ENCODE measurements around the gene APOL3. TPM values are rescaled to one million over a fixed set of nuclear protein-coding genes. Genes with fewer than 3 reads are reported as not detected.

The APOL3 gene
- total RNA-seq, 5 donors from 2014 or later (not counting 1 experiment from before 2014, with no cell fraction given) = 152 to 191 (median 167) TPM

- Mint-ChIP-seq H3K36me3 (no peaks in the 10 kb centered on the region), H3K4me1 (no peaks in the 10 kb centered on the region), H3K27me3 (no peaks in the 10 kb centered on the region), H3K9me3 (no peaks in the 10 kb centered on the region), H3K4me3 (no peak overlapping the region), H3K27ac (no peak overlapping the region)
- ChIA-PET CTCF (no interaction called here), POLR2A (no interaction called here)
- ATAC-seq (replicated peaks in 1 of 4) = no peak
- H3K4me1 ChIP-seq (ENCODE audit: control insufficient read depth in 1 of 2, extremely low read depth in 1 of 2, insufficient read depth in 2 of 2, low read length in 2 of 2) = no peaks in the 10 kb centered on the region
- H3K4me3 ChIP-seq (ENCODE audit: control insufficient read depth in 1 of 2, extremely low read depth in 1 of 2, low read length in 1 of 2) = no peak overlapping the region
- H3K9me3 ChIP-seq = no peaks in the 10 kb centered on the region
- H3K27me3 ChIP-seq (replicated peaks in 1 of 2; ENCODE audit: control insufficient read depth in 2 of 2, extremely low read depth in 1 of 2, insufficient read depth in 2 of 2, low read length in 1 of 2) = no peaks in the 10 kb centered on the region
- 91% methylated on average over 7 of the region's 9 CpGs for WGBS (ENCODE audit: insufficient coverage)
- no peak for DNase-seq
- no peak overlapping the region for H3K27ac ChIP-seq (ENCODE audit: low read length)
- no peaks in the 10 kb centered on the region for H3K36me3 ChIP-seq (ENCODE audit: control insufficient read depth in 2 of 2, extremely low read depth in 1 of 2, insufficient read depth in 1 of 2, low read length in 1 of 2)
Measured at GRCh38 chr22:36117053-36117554, 43.5 kb downstream of the APOL3 start.

GRCh38 chr22:36116127-36116526 is 44.4 kb downstream of the APOL3 start:
- DNase-seq = no peak
- CTCF ChIA-PET = no interaction called here

GRCh38 chr22:36113121-36113520 is 47.4 kb downstream of the APOL3 start:
- H3K9me3 Mint-ChIP-seq = no peaks in the 10 kb centered on the region
- H3K36me3 Mint-ChIP-seq = no peaks in the 10 kb centered on the region
- no CpG with 5 or more reads among the region's 1 CpG for WGBS (ENCODE audit: insufficient coverage)
- Histone ChIP-seq H3K27me3 (replicated peaks in 1 of 2; ENCODE audit: control insufficient read depth in 2 of 2, extremely low read depth in 1 of 2, insufficient read depth in 2 of 2, low read length in 1 of 2) (peaks cover 0 to 15% of the 10 kb centered on the region in 2 experiments), H3K27ac (ENCODE audit: low read length) (no peak overlapping the region), H3K4me3 (ENCODE audit: control insufficient read depth in 1 of 2, extremely low read depth in 1 of 2, low read length in 1 of 2) (no peak overlapping the region), H3K36me3 (ENCODE audit: control insufficient read depth in 2 of 2, extremely low read depth in 1 of 2, insufficient read depth in 1 of 2, low read length in 1 of 2) (no peaks in the 10 kb centered on the region), H3K4me1 (ENCODE audit: control insufficient read depth in 1 of 2, extremely low read depth in 1 of 2, insufficient read depth in 2 of 2, low read length in 2 of 2) (no peaks in the 10 kb centered on the region), H3K9me3 (no peaks in the 10 kb centered on the region)
- POLR2A ChIA-PET = no interaction called here
- DNase-seq = no peak
- CTCF ChIA-PET = no interaction called here
- H3K27ac Mint-ChIP-seq = no peak overlapping the region
- H3K4me3 Mint-ChIP-seq = no peak overlapping the region
- H3K27me3 Mint-ChIP-seq = peaks cover 0 to 6% of the 10 kb centered on the region in 2 donors
- H3K4me1 Mint-ChIP-seq = no peaks in the 10 kb centered on the region
- no peak for ATAC-seq (replicated peaks in 1 of 4)

More at GRCh38 chr22:36116127-36116526, 44.4 kb downstream of the APOL3 start:
- Mint-ChIP-seq H3K36me3 (no peaks in the 10 kb centered on the region), H3K27ac (no peak overlapping the region), H3K9me3 (no peaks in the 10 kb centered on the region), H3K27me3 (peaks cover 0 to 4% of the 10 kb centered on the region in 2 donors), H3K4me1 (no peaks in the 10 kb centered on the region), H3K4me3 (no peak overlapping the region)
- Histone ChIP-seq H3K9me3 (no peaks in the 10 kb centered on the region), H3K27ac (ENCODE audit: low read length) (no peak overlapping the region), H3K4me1 (ENCODE audit: control insufficient read depth in 1 of 2, extremely low read depth in 1 of 2, insufficient read depth in 2 of 2, low read length in 2 of 2) (no peaks in the 10 kb centered on the region), H3K4me3 (ENCODE audit: control insufficient read depth in 1 of 2, extremely low read depth in 1 of 2, low read length in 1 of 2) (no peak overlapping the region), H3K27me3 (replicated peaks in 1 of 2; ENCODE audit: control insufficient read depth in 2 of 2, extremely low read depth in 1 of 2, insufficient read depth in 2 of 2, low read length in 1 of 2) (peaks cover 0 to 4% of the 10 kb centered on the region in 2 experiments), H3K36me3 (ENCODE audit: control insufficient read depth in 2 of 2, extremely low read depth in 1 of 2, insufficient read depth in 1 of 2, low read length in 1 of 2) (no peaks in the 10 kb centered on the region)
- WGBS (ENCODE audit: insufficient coverage) = 100% methylated on average over 1 of the region's 2 CpGs
- POLR2A ChIA-PET = no interaction called here
- ATAC-seq (replicated peaks in 1 of 4) = no peak

- H3K4me1 ChIP-seq (ENCODE audit: control insufficient read depth in 1 of 2, extremely low read depth in 1 of 2, insufficient read depth in 2 of 2, low read length in 2 of 2) = no peaks in the 10 kb centered on the region
- no peak overlapping the region for H3K27ac Mint-ChIP-seq
- DNase-seq = no peak
- no peaks in the 10 kb centered on the region for H3K36me3 ChIP-seq (ENCODE audit: control insufficient read depth in 2 of 2, extremely low read depth in 1 of 2, insufficient read depth in 1 of 2, low read length in 1 of 2)
- H3K4me3 ChIP-seq (ENCODE audit: control insufficient read depth in 1 of 2, extremely low read depth in 1 of 2, low read length in 1 of 2) = no peak overlapping the region
- H3K36me3 Mint-ChIP-seq = no peaks in the 10 kb centered on the region
- H3K27me3 Mint-ChIP-seq = peaks cover 6 to 9% of the 10 kb centered on the region in 2 donors
- ChIA-PET POLR2A (no interaction called here), CTCF (no interaction called here)
- H3K9me3 Mint-ChIP-seq = no peaks in the 10 kb centered on the region
- 94% methylated on average over 4 of the region's 6 CpGs for WGBS (ENCODE audit: insufficient coverage)
- H3K4me1 Mint-ChIP-seq = no peaks in the 10 kb centered on the region
- no peak overlapping the region for H3K27ac ChIP-seq (ENCODE audit: low read length)
- no peaks in the 10 kb centered on the region for H3K9me3 ChIP-seq
- no peak for ATAC-seq (replicated peaks in 1 of 4)
- peaks cover 0 to 19% of the 10 kb centered on the region in 2 experiments for H3K27me3 ChIP-seq (replicated peaks in 1 of 2; ENCODE audit: control insufficient read depth in 2 of 2, extremely low read depth in 1 of 2, insufficient read depth in 2 of 2, low read length in 1 of 2)
- no peak overlapping the region for H3K4me3 Mint-ChIP-seq
Measured at GRCh38 chr22:36111316-36111715, 49.2 kb downstream of the APOL3 start.

- ATAC-seq (replicated peaks in 1 of 4) (no peak), DNase-seq (no peak)
- H3K36me3 Mint-ChIP-seq = no peaks in the 10 kb centered on the region
- no peaks in the 10 kb centered on the region for H3K9me3 Mint-ChIP-seq
- no peaks in the 10 kb centered on the region for H3K4me1 Mint-ChIP-seq
- Histone ChIP-seq H3K27me3 (replicated peaks in 1 of 2; ENCODE audit: control insufficient read depth in 2 of 2, extremely low read depth in 1 of 2, insufficient read depth in 2 of 2, low read length in 1 of 2) (peaks cover 0 to 21% of the 10 kb centered on the region in 2 experiments), H3K36me3 (ENCODE audit: control insufficient read depth in 2 of 2, extremely low read depth in 1 of 2, insufficient read depth in 1 of 2, low read length in 1 of 2) (no peaks in the 10 kb centered on the region), H3K4me1 (ENCODE audit: control insufficient read depth in 1 of 2, extremely low read depth in 1 of 2, insufficient read depth in 2 of 2, low read length in 2 of 2) (no peaks in the 10 kb centered on the region), H3K9me3 (no peaks in the 10 kb centered on the region), H3K27ac (ENCODE audit: low read length) (no peak overlapping the region), H3K4me3 (ENCODE audit: control insufficient read depth in 1 of 2, extremely low read depth in 1 of 2, low read length in 1 of 2) (no peak overlapping the region)
- no peak overlapping the region for H3K4me3 Mint-ChIP-seq
- no peak overlapping the region for H3K27ac Mint-ChIP-seq
- H3K27me3 Mint-ChIP-seq = peaks cover 10 to 11% of the 10 kb centered on the region in 2 donors
- ChIA-PET POLR2A (no interaction called here), CTCF (no interaction called here)
- 79% methylated on average over 3 of the region's 15 CpGs for WGBS (ENCODE audit: insufficient coverage)
Measured at GRCh38 chr22:36110306-36110881, 50.2 kb downstream of the APOL3 start.

- POLR2A ChIA-PET = no interaction called here
- Histone ChIP-seq H3K4me1 (ENCODE audit: control insufficient read depth in 1 of 2, extremely low read depth in 1 of 2, insufficient read depth in 2 of 2, low read length in 2 of 2) (no peaks in the 10 kb centered on the region), H3K27ac (ENCODE audit: low read length) (no peak overlapping the region), H3K27me3 (replicated peaks in 1 of 2; ENCODE audit: control insufficient read depth in 2 of 2, extremely low read depth in 1 of 2, insufficient read depth in 2 of 2, low read length in 1 of 2) (peaks cover 0 to 23% of the 10 kb centered on the region in 2 experiments), H3K4me3 (ENCODE audit: control insufficient read depth in 1 of 2, extremely low read depth in 1 of 2, low read length in 1 of 2) (no peak overlapping the region), H3K36me3 (ENCODE audit: control insufficient read depth in 2 of 2, extremely low read depth in 1 of 2, insufficient read depth in 1 of 2, low read length in 1 of 2) (no peaks in the 10 kb centered on the region), H3K9me3 (no peaks in the 10 kb centered on the region)
- Mint-ChIP-seq H3K9me3 (no peaks in the 10 kb centered on the region), H3K36me3 (no peaks in the 10 kb centered on the region), H3K4me1 (no peaks in the 10 kb centered on the region), H3K27ac (no peak overlapping the region), H3K27me3 (peaks cover 21 to 29% of the 10 kb centered on the region in 2 donors), H3K4me3 (no peak overlapping the region)
- WGBS (ENCODE audit: insufficient coverage) = 86% methylated on average over 3 of the region's 8 CpGs
- no peak for DNase-seq
- CTCF ChIA-PET = no interaction called here
- ATAC-seq (replicated peaks in 1 of 4) = no peak
Measured at GRCh38 chr22:36107436-36107835, 53.1 kb downstream of the APOL3 start.

- ATAC-seq (replicated peaks in 1 of 4) (no peak), DNase-seq (no peak)
- Histone ChIP-seq H3K9me3 (no peaks in the 10 kb centered on the region), H3K27ac (ENCODE audit: low read length) (no peak overlapping the region), H3K27me3 (replicated peaks in 1 of 2; ENCODE audit: control insufficient read depth in 2 of 2, extremely low read depth in 1 of 2, insufficient read depth in 2 of 2, low read length in 1 of 2) (peaks cover 0 to 24% of the 10 kb centered on the region in 2 experiments), H3K36me3 (ENCODE audit: control insufficient read depth in 2 of 2, extremely low read depth in 1 of 2, insufficient read depth in 1 of 2, low read length in 1 of 2) (no peaks in the 10 kb centered on the region), H3K4me3 (ENCODE audit: control insufficient read depth in 1 of 2, extremely low read depth in 1 of 2, low read length in 1 of 2) (no peak overlapping the region), H3K4me1 (ENCODE audit: control insufficient read depth in 1 of 2, extremely low read depth in 1 of 2, insufficient read depth in 2 of 2, low read length in 2 of 2) (no peaks in the 10 kb centered on the region)
- ChIA-PET CTCF (no interaction called here), POLR2A (no interaction called here)
- H3K27ac Mint-ChIP-seq = no peak overlapping the region
- no peaks in the 10 kb centered on the region for H3K4me1 Mint-ChIP-seq
- H3K4me3 Mint-ChIP-seq = no peak overlapping the region
- no peaks in the 10 kb centered on the region for H3K9me3 Mint-ChIP-seq
- no peaks in the 10 kb centered on the region for H3K36me3 Mint-ChIP-seq
- peaks cover 21 to 32% of the 10 kb centered on the region in 2 donors for H3K27me3 Mint-ChIP-seq
- WGBS (ENCODE audit: insufficient coverage) = no CpG with 5 or more reads among the region's 2 CpGs
Measured at GRCh38 chr22:36106910-36107309, 53.6 kb downstream of the APOL3 start.
